GM21786 (cell line): Measurements from ENCODE around the gene FCHSD1.

Experiments
- ATAC-seq: cut with Tn5 transposase; IDR thresholded peaks from one replicate; pipeline ENCODE4 v1.9.1; 2021; ENCODE audit not compliant: unreplicated experiment

FCHSD1 gene

DNA sequence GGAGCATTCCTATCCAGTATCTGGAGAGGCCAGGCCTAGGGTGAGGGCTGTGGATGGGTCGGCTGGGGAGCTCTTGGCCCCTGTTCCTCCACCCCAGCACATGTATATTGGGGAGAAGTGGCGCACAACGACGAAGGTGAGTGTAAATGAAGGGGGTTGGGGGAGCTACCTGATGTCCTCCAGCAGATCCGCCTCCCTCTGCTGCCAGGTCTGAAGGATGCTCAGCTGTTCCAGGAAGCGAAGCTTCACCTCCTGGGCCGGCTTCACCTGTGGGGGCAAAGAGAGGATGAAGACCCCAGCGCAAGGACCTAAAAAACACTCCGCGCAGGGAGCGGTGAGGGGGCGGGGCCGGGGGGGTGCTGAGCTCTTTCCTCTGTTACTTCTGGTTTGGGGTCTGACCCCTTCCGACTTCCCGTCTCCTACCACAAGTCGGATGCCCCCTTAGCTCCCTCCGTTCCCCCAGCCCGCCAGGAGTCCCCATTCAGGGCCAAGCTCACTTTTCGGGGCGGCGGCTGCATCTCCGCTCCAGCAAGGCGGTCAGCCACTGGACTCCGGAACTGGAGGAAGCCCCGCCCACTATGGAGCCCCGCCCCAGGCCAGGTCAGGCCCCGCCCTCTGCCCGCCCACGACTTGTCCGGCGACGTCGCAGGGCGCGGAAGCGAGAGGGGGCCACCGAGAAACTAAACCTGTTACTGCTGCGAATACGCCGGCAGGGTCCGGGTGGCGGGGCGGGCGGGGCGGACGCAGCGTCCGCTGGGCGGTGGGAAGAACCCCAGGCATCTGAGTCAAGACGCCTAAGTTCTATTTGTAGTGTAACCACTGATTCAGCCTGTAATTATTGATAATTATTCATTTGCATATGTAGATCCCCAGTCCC is at the start of gene FCHSD1:
Gene FCHSD1 (minus strand): TSS at position 568 of the 877 bp plus-strand sequence. CDS start 50 bp downstream, at position 518.
- peak; percentile 98 for ATAC-seq

DNA sequence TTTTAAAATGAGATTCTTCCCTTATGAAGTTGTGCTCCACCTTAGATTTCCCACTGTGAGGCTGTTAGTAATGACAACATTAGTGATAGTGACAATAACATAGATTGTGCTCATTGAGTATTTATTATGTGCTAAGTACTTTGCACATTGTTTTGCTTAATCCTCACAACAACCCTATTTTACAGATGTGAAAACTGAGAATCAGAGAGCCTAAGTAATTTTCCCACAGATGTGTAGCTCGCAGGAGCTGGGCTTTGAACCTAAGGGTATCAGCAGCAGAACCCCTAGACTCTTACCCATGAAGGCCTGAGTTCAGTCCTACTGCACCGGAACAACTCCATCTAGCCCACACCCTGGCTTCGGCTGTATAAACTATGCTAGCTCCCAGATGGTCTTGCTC is 46.4 kb upstream of the FCHSD1 start:
- ATAC-seq, result no peak

DNA sequence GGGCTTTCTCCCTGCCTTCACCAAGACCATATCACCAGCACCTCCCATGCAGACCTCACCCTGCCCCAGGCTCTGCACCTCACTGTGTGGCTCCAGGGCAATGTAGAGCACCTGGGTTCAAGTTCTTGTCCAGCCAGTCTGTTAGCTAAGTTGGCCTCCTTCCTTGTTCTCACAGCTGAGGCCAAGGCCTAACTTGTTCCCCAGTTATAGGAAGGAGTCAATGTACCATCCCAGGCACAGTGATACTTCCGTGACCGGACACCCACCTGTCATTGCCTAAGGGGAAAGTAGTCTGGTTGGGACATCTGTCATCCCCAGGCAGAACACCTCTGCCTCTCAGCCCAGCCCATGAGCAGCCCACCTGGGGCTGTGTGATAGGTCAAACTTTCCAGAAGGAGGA is 45.2 kb upstream of the FCHSD1 start:
- ATAC-seq, result no peak

DNA sequence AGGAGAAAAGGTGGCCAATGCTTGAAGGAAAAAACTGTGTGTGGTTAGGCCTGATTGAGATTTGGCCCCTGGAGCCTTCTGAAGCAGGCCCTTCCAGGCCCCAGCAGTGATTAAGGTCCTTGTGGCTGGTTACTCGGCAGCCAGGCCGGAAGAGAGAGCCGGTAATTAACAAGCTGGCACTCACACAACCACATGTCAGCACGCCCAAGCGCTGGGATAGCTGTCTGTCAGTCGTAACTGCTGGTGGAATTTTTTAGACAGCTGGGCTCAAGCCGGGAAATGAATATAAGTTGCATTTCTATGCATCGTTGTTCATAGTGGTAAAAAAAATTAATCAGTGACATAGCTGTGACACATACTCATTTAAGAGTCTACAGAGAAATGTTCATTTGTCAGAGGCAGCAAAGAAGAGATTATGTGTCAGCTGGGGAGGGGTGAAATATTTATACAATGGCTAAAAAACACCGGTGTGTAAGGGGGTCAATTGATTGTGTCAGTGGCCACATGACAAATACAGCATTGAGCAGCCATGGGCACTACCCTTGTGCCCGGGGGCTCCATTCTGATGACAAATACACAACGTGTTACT is 44.5 kb upstream of the FCHSD1 start:
- ATAC-seq, result no peak

DNA sequence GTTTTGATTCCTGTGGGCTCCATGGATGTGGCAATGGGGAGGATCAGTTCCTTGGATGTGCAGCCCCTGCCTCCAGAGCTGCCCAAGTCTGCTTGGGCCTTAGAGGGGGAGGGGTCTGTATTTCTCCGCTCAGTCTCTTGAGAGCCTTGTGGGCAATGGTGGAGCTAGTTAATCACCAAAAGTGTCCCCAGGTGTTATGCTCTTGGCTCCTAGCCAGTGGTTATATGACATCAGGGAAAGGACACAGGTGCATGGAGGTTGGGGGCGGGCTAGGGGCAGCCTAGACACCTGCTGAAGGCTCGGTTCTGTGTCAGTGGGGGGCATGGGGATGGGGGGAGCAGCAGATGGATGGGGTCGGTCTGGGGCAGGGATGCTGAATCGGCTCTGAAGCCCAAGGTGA is 43.3 kb upstream of the FCHSD1 start:
- no peak for ATAC-seq

DNA sequence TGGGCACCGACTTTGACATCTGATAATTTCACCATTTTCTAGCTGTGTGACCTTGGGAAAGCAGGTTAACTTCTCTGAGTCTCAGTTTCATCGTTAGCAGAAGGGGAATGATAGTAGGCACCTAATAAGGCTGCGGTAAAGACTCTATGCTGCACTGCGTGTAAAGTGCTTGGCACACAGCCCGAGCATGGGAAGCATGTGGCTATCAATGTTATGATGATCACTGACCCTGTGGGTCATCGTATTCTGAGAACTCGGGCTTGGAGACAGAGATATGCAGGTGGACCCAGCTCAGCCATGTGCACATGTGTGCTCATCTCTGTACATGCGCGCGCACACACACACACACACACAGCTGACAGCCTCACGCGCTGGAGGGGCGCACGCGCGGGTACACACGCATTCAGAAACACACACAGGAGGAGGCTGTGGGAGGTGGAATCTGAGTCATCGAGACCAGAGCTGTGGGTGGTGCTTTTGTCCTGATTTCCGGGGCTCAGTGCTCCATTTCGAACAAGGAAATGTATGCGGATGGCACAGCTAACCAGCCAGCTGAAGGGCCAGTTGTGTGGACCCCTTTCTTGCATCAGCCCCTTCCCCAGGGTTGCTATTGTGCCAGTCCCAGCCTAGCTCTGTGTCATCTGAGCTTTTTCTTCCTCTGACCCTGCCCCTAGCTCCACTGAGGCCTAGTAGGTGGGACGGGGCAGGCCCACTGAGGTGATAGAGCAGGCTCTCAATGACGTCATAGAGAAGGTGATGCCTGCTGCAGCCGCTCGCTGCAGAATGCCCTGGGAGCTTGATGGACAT is 41.9 kb upstream of the FCHSD1 start:
- no peak for ATAC-seq

DNA sequence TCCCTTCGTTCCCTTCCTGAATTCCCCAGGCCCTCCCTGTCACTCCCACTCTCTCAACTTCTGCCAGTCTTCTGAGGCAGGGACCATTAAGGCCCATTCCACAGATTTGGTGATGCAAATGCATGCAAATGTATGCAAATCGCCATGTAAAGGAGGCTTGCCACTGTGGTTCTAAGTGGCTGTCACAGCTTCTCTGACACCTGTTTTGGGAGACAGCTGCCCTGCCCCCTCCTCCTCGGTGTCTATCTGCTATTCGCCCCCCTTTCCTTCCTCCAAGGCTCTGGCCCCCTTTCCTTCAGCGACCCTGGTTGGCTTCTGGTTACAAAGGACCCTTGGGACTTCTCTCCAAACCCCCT is 41.3 kb upstream of the FCHSD1 start:
- no peak for ATAC-seq

DNA sequence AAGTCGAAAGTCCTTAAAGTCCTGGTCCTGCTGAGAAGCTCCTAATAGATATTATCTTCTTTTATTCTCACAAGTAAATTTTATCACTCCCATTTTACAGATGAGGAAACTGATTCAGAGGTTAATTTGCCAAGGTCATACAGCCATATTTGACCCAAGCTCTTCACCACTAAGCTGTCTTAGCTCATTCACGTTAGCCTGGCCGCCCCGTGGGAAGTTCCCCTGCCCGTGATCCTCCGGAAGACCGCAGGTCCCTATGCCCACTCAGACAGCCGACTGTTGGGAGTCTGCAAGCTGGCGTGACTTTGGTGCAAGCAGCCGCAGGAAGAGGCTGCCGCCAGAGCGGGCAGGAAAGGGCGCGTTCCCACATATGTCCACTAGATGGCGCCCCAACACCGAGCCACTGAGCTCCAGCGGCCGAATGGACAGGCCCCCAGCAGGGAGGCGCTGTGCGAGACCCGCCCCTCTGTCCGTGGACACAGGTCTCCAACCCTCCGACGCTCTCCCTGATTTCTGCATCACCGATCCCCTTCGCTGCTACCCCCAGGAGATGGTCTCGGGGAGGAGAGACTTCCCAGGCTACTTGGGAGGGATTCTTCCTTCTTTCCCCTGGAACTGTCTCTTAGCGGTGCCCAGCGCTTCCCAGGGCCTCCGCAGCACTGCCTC is 40.8 kb upstream of the FCHSD1 start:
- peak; percentile 88 for ATAC-seq

DNA sequence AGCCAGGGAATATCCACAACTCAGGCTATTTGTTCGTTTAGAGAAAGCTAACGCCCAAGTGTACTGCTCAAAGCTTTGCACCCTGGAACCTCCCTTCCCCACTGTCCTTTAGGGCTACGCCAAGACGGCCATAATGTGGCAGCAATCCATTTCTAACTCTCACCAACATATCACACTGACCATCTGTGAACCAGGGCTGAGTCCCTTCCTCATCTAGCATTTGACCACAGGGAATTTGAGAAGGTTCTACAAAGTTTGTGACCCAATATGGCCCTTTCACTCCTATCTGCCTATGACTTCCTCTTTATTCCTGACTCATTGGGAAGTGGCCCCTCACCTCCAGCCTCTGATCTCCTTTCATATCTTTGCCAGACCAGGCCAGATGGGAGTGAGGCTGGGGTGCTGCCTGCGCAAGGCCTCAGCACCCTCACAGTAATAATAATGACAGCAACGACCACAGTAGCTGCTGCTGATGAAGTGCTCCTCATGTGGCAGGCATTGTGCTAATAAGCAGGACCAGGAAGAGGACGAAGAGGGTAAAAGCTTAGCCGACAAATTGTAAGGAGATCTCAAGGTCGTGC is 40.2 kb upstream of the FCHSD1 start:
- no peak for ATAC-seq

DNA sequence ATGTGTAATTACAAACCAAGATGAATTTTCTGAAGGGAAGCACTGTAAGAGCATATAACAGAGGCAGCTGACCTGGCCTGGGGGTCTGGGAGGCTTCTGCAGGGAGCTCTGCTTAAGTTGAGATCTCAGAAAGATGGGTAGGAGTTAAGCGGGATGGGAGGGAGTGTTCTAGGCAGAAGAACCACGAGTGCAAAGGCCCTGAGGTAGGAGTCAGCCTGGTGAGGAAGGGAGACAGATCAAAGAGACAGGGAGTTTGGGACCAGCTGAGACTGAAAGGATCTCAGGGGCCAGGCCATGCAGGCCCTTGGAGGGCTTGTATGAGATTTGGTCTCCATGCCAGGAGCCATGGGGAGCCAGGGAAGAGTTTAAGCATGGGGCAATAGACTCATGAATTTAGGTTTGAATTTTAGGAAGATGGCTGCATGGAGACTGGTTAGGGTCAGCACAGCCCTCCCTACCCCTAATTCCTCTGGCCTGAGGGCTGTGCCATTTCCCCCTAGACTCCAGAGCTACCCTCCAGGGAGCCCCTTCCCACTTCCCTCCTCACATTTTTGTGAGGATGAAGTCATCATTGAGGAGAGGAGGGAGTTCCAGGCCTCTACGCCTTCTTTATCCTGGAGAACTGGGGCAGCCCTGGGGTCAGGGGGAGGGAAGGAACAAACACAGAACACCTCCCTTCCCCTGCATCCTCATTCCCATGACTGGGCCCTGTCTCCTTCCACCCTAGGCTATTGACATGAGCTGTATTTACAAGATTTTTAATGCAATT is 35.6 kb upstream of the FCHSD1 start:
- ATAC-seq, result no peak

DNA sequence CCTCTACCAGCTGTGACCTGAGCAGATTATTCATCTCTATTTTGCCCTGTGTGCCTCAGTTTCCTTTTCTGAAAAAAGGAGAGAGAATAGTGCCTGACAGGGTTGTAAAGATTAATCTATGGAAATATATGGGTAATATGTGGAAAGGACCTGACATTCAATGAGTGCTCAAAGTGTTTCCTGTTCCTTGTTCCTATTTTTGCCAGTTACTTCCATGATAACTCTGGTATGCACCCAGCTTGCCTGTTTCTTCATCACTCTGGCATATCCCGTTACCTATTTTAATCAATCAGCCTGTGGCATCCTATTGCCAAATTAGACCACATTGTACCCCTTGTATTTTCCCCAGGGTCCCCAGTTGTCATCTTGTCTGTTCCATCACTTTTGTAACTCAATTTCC is 34.4 kb upstream of the FCHSD1 start:
- ATAC-seq, result no peak

DNA sequence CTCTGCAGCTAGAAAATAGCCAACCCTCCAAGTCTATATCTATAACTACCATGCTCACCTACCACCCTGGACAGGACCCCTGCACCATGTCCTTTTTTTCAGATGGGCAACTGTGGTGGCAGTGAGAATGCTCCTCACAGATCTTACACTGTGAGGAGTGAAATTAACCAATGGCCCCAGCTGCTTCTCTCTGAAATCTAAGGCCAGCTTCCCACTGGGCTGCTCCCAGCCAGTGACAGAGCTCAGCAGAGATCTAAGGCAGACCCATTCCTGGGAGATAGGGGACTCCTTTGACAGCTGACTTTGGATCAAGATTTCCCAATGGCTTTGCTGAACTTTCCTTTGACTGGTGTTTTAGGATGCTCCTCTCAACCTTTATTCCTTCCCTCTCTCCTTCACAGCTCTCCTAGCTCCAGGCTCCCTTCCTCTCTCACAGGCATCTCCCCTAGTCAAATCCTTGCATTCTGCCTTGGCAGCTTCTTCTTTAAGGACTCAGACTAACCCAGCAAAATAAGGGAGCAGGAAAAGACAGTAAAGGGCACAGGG is 32.5 kb upstream of the FCHSD1 start:
- no peak for ATAC-seq

DNA sequence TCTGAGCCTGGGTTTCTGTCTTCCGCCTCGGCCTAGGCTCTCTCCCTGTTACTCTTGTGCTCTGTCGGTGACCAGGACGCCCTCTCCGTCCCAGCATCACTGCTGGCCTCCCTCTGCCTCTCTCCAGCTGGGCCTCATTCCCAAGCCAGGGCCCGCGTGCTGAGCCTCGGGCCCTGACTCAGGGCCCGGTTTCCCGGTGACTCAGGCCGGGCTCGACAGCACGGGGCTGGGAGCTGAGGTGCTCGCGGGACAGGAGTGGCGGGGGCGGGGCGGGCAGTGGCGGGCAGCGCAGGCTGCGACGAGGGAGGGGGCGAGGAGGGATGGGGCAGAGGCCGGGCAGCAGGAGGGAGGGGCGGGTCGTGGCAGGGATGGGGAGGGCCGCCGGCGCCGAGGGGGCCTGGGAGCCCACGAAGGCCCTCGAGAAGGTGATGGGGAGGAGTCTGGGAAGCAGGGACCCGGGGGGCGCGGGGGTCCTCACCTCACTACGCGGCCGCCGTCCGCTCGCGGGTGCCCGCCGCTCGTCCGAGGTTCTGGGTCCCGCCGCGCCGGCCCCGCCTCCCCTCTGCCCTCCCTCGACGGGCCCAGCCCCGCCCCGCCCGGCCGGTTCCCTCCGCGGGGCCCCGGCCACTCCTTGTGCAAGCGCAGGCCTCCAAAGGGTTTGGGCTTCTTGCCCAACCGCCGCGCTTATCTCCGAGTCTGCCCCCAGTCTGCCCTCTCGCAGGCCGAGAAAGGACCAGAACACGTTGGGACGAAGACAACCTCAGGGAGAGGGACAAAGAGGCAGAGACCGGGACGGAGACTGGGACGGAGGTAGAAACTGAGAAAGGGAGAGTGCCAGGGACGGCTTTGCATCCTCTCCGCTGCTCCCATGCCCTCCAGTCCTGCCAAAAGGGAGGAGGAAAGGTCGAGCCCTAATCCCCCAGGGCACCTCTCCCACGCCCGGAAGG is 30.8 kb upstream of the FCHSD1 start, which contains the start of gene ARAP3:
Gene ARAP3 (minus strand): TSS at position 536 of the 947 bp plus-strand sequence. CDS start 1,744 bp downstream, outside the sequence.
- no peak for ATAC-seq

DNA sequence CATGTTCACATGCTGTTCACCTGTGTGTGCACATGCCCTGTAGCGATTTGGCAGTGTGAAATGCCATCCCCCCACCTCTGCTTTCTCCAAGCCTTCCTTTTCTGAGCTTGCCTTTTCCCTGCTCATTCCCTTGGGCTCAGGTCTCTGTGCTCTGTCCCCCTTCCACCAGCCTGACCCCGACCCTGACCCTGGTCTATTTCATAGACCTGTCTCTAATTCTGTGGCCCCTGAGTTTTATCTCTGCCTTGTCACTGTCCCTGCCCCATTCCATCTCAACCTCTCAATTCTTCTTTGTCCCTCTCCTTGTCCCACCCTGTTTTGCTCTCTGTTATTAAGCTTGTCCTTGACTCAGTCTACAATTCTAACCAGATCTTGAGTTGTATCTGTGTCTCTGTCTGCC is 30.1 kb upstream of the FCHSD1 start:
- ATAC-seq, result no peak

DNA sequence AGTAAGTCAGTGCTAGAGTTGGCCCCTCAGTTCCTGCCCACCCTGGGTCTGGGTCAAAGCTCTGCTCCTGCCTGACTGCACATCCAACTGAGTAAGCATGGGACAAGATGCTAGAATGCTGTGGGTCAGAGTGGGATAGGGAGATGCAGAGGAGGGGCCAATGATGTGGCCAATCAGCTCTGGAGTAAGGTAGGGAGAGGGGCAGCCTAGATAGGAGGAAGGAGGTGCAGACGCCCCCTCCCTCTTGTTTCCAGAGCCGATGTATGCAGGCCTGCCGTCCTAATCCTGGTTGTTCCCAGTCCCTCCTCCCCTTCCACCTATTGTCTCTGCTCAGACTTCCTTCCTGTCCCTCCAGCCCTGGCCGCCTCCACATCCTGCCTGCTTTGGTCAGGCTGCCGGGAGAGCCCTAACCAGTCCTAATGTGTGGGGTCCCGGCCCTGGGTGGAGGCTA is 29.6 kb upstream of the FCHSD1 start:
- no peak for ATAC-seq

DNA sequence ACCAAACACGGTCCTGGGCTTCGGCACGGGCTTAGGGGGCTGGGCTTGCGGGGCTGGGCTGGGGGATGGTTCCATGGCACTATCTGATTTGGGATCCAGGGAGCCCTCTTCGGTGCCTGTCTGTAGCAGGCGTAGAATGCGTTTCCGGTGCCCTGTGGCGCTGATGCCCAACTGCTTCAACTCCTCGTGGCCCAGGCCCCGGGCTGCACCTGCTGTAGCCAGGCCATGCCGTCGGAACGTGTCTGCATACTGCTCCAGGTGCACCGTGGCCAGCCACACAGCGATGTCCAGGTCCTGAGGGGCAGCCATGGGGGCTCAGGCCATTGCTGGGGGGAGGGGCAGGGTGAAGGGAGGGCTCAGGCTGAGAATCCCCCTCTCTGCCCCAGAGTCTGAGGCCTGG is 29.0 kb upstream of the FCHSD1 start:
- ATAC-seq, result no peak

DNA sequence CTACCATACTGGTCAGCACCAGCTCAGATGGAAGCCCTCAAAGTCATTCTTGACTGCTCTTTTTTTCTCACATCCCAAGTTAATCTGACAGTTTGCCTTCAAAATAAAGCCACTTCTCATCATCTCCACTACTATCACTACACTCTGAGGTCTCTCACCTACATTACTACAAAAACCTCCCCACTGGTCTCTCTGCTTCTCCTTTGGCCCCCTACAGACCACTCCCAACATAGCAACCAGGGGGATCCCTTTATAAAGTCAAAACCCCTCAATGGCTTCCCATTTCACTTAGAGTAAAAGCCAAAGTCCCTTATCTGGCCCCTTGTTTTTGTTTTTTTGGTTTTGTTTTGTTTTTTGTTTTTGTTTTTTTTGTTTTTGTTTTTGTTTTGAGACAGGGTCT is 26.2 kb upstream of the FCHSD1 start:
- no peak for ATAC-seq

DNA sequence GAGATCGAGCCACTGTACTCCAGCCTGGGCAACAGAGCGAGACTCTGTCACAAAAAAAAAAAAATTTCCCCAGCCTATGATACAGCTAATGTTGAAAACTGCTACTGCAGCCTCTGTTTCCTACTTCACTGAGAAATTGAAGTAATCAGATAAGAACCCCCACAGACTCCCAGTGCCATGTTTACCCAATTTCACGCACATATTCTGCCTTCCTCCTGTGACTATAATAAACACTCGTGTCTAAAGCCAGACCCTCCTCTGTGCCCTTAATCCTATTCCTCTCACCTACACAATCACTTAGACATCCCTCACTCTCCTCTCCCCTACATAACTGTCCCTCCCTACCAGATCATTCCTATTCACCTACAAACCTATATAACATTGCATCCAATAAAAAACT is 24.5 kb upstream of the FCHSD1 start:
- ATAC-seq, result no peak

DNA sequence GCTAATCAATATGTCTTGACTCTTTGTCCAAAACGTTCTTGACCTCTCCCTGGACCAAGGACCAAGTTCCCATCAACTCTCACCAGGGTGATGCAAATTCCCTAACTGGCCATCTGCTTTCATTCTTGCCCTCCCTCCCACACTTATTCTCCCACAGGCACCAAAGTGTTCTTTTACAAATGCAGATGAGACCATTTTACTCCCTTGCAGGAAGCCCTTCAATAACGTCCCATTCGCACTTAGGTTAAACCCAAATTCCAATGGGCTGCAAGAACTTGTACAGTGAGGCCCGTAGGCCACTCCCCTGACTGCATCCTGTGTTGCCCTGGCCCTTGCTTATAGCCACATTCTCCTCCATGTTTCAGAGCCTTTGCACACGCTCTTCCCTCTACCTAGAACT is 23.5 kb upstream of the FCHSD1 start:
- no peak for ATAC-seq
